Breast epithelium (tissue), 3 donors: ENCODE data around the gene F13A1.

ENCODE experiments used
- CTCF ChIP-seq, 3 donors: fragments of 450-650 bp; IDR thresholded peaks; one replicate each; pipeline ENCODE4 v1.5.1; 2016 to 2017; ENCODE audit warnings: antibody characterized with exemption in 3 of 3, mild to moderate bottlenecking in 3 of 3, moderate library complexity in 3 of 3
- POLR2AphosphoS5 ChIP-seq, 3 donors: sonication (generic); formaldehyde crosslinking; IDR thresholded peaks; one replicate each; pipeline ENCODE4 v1.6.1; 2017; ENCODE audit warnings: antibody characterized with exemption in 3 of 3

- TF ChIP-seq POLR2AphosphoS5 (IDR thresholded peaks at IDR 0.05), result no peak
- no peak for TF ChIP-seq CTCF (IDR thresholded peaks at IDR 0.05)
Measured at GRCh38 chr6:6246544-6246943, 73.9 kb downstream of the F13A1 start.
